Testis (tissue), 3 donors: ENCODE data around the gene PDZD4. TPM values are rescaled to one million over a fixed set of nuclear protein-coding genes. Genes with fewer than 3 reads are reported as not detected.

Experiments used
- DNase-seq: peaks from one replicate; pipeline ENCODE4 v3.0.0-alpha.2; 2019
- H3K27ac ChIP-seq, 2 donors: fragments of 200-600 bp; sonication (generic); one replicate each; pipeline ENCODE4 v1.5.1; 2019
- H3K27me3 ChIP-seq: fragments of 200-600 bp; sonication (generic); one replicate; pipeline ENCODE4 v1.5.1; 2019
- H3K36me3 ChIP-seq: fragments of 200-600 bp; sonication (generic); one replicate; pipeline ENCODE4 v1.5.1; 2017; ENCODE audit warnings: low read depth; ENCODE audit errors: missing control alignments
- H3K4me1 ChIP-seq: fragments of 200-600 bp; sonication (generic); one replicate; pipeline ENCODE4 v1.5.1; 2019
- H3K4me3 ChIP-seq, 2 donors: fragments of 200-600 bp; sonication (generic); one replicate each; pipeline ENCODE4 v1.5.1; 2017 to 2019
- H3K9me3 ChIP-seq: fragments of 200-600 bp; sonication (generic); one replicate; pipeline ENCODE4 v1.5.1; 2017
- CTCF ChIP-seq, 3 experiments: fragments of 450-650 bp in 2 of 3; fragments of 200-600 bp in 1 of 3; sonication (generic) in 1 of 3; IDR thresholded peaks; one replicate each; pipeline ENCODE4 v1.5.1; 2016 to 2019; ENCODE audit warnings: antibody characterized with exemption in 3 of 3, mild to moderate bottlenecking in 2 of 3, moderate library complexity in 1 of 3
- POLR2A ChIP-seq: fragments of 450-650 bp; IDR thresholded peaks from one replicate; pipeline ENCODE4 v1.6.1; 2017; ENCODE audit warnings: antibody characterized with exemption, mild to moderate bottlenecking, moderate library complexity
- WGBS, 2 donors: methylation state at CpG; one replicate each; pipeline ENCODE4 v1.1.5; 2018; 5-methylcytosine and 5-hydroxymethylcytosine counted together
- intact Hi-C: fragments of 100-400 bp; cut with DNase I; formaldehyde crosslinking; loops from one replicate; pipeline ENCODE4 v1.15.1; 2023; ENCODE audit warnings: low total_unique reads
- polyA plus RNA-seq: library from polyadenylated mRNA; stranded (reverse); fragments of 350-450 nt; fragmentation: Illumina TruSeq; extraction: RNeasy Lipid Tissue Mini Kit (QIAGEN cat#74804); gene quantifications from one replicate; pipeline ENCODE4 v1.2.3, GENCODE V29; 2014; ENCODE audit warnings: low read depth, low replicate concordance; ENCODE audit not compliant: insufficient read depth
- total RNA-seq, 2 donors: library from RNA; depleted of rRNA; stranded (reverse); fragments of >200 nt; gene quantifications; one replicate each; pipeline ENCODE4 v1.2.3, GENCODE V29; 2016

The PDZD4 gene
- total and polyA plus RNA-seq, 3 donors from 2014 or later = 11.2 to 17.2 (median 13.5) TPM

DNA sequence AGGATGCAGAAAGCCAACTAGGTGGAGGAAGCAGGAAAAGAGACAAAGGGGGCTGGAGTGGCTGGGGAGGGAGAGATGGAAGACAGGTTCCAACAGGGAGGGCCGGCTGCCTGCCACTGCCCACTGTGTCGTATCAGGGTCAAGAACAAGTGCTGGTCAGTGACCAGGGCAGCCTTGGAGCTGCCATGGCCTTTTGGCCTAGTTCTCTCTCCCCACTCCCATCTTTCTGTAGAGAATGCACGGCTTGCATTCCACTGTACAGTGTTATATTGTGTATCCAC lies 43.7 kb upstream of the PDZD4 start:
- Histone ChIP-seq H3K27me3 (no peaks in the 10 kb centered on the region), H3K4me1 (no peaks in the 10 kb centered on the region), H3K27ac (no peak overlapping the region), H3K36me3 (no peaks in the 10 kb centered on the region), H3K9me3 (no peaks in the 10 kb centered on the region), H3K4me3 (no peak overlapping the region)
- WGBS, 2 donors = 54 to 90% methylated on average over 2 to 3 of the region's 3 CpGs
- DNase-seq = no peak
- no peak for TF ChIP-seq POLR2A
- no peak for TF ChIP-seq CTCF (IDR thresholded peaks at IDR 0.05)
- intact Hi-C loops = no loop called here

- intact Hi-C loops = no loop called here
- Histone ChIP-seq H3K4me3 (no peak overlapping the region), H3K9me3 (no peaks in the 10 kb centered on the region), H3K27ac (no peak overlapping the region), H3K27me3 (no peaks in the 10 kb centered on the region), H3K4me1 (no peaks in the 10 kb centered on the region), H3K36me3 (no peaks in the 10 kb centered on the region)
- WGBS, 2 donors = 63 to 67% methylated on average over 2 to 5 of the region's 7 CpGs
- DNase-seq = no peak
- no peak for TF ChIP-seq POLR2A
- no peak for TF ChIP-seq CTCF (IDR thresholded peaks at IDR 0.05)
These were observed 43.1 kb upstream of the PDZD4 start for GRCh38 chrX:153873282-153874084.

GRCh38 chrX:153871946-153872878 lies 41.9 kb upstream of the PDZD4 start:
- DNase-seq = no peak
- intact Hi-C loops = no loop called here
- no peaks in the 10 kb centered on the region for H3K36me3 ChIP-seq
- no peaks in the 10 kb centered on the region for H3K9me3 ChIP-seq
- H3K4me3 ChIP-seq = no peak overlapping the region
- H3K27me3 ChIP-seq = no peaks in the 10 kb centered on the region
- no peaks in the 10 kb centered on the region for H3K4me1 ChIP-seq
- 80 to 82% methylated on average over 3 to 24 of the region's 29 CpGs for WGBS, 2 donors
- TF ChIP-seq CTCF (IDR thresholded peaks at IDR 0.05) (no peak), POLR2A (no peak)
- no peak overlapping the region for H3K27ac ChIP-seq

DNA sequence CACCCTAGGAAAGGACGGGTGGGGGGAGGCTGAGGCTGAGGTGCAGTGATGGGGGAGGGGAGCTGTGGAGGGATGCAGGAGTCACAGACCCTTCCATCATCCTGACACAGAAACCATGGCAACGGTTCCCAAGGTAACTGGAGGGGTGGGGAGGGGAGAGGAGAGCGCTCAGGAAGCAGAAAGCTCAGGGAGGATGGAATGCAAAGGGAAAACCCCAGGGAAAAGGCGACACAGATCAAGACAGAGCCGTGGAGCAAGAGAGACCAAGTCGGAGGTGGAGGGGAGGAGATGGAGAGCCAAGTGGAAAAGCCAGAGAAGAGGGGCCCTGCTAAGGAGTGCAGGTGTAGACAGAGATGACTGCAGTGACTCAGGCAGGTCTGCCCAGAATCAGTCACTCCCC lies 41.1 kb upstream of the PDZD4 start:
- DNase-seq = no peak
- Histone ChIP-seq H3K27me3 (no peaks in the 10 kb centered on the region), H3K4me3 (no peak overlapping the region), H3K4me1 (no peaks in the 10 kb centered on the region), H3K9me3 (no peaks in the 10 kb centered on the region), H3K36me3 (no peaks in the 10 kb centered on the region), H3K27ac (no peak overlapping the region)
- TF ChIP-seq POLR2A = no peak
- no peak for TF ChIP-seq CTCF (IDR thresholded peaks at IDR 0.05)
- WGBS, 2 donors = 43 to 50% methylated on average over 5 of the region's 6 CpGs
- intact Hi-C loops = no loop called here
